Hepatic stellate cell (primary cell): ENCODE results near the gene LGR5.
A peak's percentile ranks its signal among the peaks of the same experiment; 100 is the strongest.
"Not testable (repeated sequence)": the region's sequence is repeated elsewhere in the genome, so short reads cannot be mapped to it uniquely, and the experiment has no call there.

Experiments
- DNase-seq: peaks from one replicate; pipeline ENCODE4 v3.0.0; 2011; ENCODE audit warnings: low spot score

Gene LGR5

GRCh38 chr12:71551529-71551928 is 111.9 kb downstream of the LGR5 start:
- DNase-seq: no peak

GRCh38 chr12:71552728-71553501 is 113.3 kb downstream of the LGR5 start:
- no peak for DNase-seq

DNA sequence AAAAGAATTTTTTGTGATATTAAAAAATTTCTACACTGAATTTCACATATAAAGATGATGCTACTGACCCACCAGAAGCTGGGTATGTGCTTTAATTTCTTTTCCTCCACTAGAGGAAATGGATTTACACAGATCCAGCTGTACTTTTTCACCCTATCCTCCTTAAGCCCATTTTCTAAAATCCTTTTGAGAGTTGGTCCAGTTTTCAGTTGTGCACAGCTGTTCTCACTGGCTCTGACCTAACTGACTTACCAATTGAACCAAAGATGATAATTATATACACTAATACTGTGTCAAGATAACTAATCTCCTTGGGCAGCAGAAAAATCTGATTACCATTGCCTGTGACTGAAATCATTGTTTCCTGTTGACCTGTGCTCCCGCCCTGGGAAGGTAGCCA is 115.6 kb downstream of the LGR5 start:
- no peak for DNase-seq

- not testable (repeated sequence) for DNase-seq
These were observed 116.2 kb downstream of the LGR5 start for GRCh38 chr12:71555789-71556188.

GRCh38 chr12:71556448-71556847 is 116.8 kb downstream of the LGR5 start:
- no peak for DNase-seq

- DNase-seq: peak; percentile 61
These were observed 117.3 kb downstream of the LGR5 start for GRCh38 chr12:71556875-71557274.

DNA sequence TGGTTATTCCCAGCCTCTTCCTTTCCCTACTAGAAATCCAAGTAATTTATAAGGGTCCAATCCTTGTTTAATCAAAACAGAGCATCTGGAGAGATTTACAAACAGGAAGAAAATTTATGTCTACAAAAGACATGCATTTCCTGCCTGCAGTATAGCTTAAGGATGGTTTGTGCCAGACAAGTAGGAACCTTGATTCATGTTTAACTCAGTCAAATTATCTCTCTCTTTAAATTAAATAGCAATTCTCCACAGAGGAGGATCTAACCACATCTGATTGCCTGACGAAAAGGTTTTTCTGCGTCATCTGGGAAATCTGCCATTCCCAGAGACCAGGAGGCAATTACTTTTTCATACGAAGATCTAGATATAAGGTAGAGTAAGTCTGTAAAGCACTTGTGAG is 118.8 kb downstream of the LGR5 start:
- DNase-seq: no peak

- DNase-seq: no peak
These were observed 123.3 kb downstream of the LGR5 start for GRCh38 chr12:71562676-71563595.

DNA sequence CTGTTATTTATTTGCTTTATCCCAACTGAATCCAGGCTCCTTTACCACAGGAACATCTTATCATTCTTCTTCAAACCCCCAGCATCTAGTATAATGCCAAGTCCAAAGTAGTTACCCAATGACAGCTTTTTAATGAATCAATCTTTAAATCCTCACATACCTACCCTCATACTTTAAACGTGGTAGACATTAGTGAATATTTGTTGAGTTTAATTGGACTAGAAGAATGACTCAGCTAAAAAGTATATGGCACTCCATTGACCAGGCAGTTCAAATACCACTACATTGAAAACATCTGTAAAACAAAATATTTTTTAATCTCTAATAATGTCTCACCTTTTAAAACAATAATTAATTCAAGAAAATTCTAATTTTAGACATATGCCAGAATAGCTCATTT is 125.9 kb downstream of the LGR5 start:
- DNase-seq: no peak

- no peak for DNase-seq
These were observed 127.1 kb downstream of the LGR5 start for GRCh38 chr12:71566655-71567054.

GRCh38 chr12:71567537-71567936 is 127.9 kb downstream of the LGR5 start:
- no peak for DNase-seq

DNA sequence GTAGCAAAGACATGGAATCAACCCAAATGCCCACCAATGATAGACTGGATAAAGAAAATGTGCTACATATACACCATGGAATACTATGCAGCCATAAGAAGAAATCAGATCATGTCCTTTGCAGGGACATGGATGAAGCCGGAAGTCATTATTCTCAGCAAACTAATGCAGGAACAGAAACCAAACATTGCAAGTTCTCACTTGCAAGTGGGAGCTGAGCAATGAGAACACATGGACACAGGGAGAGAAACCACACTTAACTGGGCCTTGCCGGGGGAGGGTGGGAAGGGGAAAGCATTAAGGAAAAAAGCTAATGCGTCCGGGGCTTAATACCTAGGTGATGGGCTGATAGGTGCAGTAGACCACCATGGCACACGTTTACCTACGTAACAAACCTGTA is 130.3 kb downstream of the LGR5 start:
- DNase-seq: not testable (repeated sequence)

DNA sequence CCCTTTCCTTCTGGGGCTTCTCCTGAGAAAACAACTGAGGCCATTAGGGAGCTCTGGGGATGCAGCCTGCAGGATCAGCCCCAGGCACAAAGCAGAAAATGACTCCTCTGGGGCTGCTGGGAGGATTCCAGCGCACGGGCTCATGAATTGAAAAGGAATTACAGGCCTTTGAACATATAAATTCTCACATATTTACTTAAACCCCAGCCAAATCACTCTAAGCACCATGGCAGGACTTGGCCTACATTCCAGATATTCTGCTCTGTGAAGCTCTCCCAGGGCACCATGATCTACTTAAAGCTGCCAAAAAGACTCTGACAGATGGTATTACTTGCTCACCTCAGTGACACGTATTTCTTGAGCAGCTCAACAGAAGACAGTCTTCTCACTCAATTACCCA is 136.9 kb downstream of the LGR5 start:
- no peak for DNase-seq

DNA sequence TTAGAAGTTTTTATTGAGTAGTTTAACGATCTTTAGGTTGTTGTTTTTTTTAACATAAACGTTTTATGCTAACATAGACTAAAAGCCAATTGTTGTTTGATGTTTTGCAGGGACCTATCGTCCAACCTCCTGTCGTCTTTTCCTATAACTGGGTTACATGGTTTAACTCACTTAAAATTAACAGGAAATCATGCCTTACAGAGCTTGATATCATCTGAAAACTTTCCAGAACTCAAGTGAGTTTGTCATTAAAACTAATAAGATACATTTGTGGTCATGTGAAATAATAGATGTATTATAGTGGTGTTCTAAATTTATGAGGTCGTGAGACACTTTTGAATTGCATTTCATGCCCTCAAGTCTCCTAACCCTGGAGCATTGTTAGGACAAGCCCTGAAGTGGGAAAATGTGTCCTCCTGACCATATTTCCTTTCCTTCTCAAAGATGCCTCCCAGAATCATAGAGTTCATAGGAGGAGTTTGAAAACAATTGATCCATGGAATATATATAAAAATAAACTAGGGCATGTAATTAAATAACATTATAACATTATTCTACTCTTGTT is 139.2 kb downstream of the LGR5 start:
- DNase-seq: no peak

GRCh38 chr12:71581206-71581605 is 141.6 kb downstream of the LGR5 start:
- DNase-seq: no peak

DNA sequence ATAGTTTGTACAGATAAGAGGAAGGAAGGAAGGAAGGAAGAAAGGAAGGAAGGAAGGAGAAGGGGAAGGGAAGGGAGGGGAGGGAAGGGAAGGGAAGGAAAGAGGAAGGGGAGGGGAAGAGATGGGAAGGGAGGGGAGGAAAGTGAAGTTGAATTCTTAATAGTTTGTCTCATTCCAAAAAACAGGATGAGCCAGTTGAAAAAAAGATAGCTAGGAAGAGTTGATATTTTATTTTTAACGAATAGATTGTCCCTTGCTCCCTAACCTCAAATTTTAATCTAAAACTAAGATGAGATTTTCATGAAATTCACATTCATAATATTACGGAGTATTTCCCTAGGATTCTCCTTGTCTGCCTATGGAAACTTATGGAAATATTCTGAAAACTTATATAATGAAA is 143.3 kb downstream of the LGR5 start:
- no peak for DNase-seq

DNA sequence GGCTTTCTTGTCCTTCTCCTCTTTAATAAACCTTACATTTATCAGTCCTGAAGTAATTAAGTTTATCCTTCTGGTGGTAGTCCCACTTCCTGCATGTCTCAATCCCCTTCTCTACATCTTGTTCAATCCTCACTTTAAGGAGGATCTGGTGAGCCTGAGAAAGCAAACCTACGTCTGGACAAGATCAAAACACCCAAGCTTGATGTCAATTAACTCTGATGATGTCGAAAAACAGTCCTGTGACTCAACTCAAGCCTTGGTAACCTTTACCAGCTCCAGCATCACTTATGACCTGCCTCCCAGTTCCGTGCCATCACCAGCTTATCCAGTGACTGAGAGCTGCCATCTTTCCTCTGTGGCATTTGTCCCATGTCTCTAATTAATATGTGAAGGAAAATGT is 144.8 kb downstream of the LGR5 start:
- DNase-seq: no peak

GRCh38 chr12:71585218-71585617 is 145.6 kb downstream of the LGR5 start:
- DNase-seq: no peak

DNA sequence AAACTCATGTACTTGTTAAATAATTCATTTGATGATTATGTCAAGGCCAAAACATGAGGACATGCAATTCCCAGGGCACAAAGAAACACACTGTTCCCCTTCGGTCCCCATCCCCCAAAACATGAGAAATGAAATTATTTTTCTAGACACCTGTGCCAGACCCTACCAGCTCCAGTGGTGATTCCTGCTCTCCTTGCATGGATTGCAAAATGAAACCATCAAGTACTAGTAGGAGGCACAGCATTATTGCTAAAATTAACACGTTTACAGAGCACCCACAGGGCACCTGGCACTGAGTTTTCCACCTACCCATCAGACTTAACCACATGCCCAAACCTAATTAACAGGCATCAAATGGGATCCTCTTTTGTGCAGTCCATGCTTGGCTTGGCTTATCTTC is 147.4 kb downstream of the LGR5 start:
- no peak for DNase-seq

DNA sequence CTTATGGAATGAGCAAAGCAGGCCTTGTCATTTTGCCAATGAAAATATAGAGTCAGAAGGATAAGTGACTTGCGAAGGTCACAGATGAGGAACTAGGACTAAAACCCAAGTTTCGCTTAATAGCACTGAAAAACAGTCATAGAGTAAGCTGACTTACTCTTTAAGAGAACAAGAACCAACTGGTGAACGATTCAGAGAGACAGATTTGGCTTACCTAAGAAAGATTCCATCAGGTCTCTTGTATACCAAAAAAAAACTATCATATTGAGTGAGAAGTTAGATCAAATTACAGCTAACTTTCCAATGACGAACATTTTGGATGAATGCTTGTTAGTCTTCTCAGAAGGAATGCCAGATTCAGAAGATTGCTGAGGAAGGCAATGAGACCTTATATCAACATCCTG is 149.9 kb downstream of the LGR5 start:
- no peak for DNase-seq

- DNase-seq: no peak
These were observed 152.0 kb downstream of the LGR5 start for GRCh38 chr12:71591601-71592000.

DNA sequence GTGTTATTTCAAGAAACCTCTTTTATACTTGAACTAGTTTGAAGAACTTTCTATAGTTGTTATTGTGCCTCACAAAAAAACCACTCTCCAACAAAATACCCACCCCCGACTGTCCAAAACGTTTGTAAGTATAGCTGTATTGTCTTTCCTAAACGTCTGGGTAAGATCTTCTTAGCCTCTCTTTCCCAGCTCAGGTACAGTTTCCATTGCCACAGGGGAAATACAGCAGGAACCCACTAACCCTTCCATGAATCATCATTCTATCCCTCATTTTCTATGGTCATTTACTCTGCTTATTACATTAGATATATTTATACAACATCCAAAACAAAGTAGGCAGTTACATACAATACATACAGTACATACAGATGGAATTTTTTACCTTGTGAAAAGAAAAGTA is 153.2 kb downstream of the LGR5 start:
- no peak for DNase-seq
